ENCODE measurements around the gene C8G.

Gene C8G

DNA sequence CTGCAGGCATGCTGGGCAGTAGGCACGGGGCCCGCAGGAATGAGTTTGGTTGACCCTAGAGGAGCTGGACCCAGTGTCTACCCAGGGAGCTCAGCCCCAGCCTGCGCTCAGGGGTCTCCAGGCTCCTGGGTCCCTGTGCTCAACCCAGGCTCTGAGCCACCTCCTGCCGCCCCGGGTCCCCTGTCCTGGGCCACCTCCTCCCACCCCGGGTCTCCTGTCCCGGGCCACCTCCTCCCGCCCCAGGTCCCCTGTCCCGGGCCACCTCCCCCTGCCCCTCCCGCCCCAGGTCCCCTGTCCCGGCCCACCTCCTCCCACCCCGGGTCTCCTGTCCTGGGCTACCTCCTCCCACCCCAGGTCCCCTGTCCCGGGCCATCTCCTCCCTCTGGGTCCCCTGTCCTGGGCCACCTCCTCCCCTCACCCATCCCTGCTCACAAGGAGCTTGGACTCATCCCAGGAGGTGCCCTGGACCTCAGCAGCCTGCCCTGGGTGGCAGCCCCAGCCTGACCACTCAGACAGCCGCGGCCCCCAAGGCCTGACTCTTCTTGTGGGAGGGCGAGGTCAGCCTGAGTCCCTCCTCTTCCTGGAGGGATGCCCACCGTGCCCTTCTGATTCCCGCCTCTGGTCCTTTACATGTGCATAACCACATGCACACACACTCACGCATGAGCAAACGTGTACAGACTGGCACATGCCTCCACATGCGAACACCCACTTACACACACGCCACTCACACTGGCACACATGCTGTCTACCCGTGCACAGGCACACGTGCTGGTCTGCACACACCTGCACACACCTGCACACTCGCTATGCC lies 9.4 kb downstream of the C8G start:
- no peak for DNase-seq

DNA sequence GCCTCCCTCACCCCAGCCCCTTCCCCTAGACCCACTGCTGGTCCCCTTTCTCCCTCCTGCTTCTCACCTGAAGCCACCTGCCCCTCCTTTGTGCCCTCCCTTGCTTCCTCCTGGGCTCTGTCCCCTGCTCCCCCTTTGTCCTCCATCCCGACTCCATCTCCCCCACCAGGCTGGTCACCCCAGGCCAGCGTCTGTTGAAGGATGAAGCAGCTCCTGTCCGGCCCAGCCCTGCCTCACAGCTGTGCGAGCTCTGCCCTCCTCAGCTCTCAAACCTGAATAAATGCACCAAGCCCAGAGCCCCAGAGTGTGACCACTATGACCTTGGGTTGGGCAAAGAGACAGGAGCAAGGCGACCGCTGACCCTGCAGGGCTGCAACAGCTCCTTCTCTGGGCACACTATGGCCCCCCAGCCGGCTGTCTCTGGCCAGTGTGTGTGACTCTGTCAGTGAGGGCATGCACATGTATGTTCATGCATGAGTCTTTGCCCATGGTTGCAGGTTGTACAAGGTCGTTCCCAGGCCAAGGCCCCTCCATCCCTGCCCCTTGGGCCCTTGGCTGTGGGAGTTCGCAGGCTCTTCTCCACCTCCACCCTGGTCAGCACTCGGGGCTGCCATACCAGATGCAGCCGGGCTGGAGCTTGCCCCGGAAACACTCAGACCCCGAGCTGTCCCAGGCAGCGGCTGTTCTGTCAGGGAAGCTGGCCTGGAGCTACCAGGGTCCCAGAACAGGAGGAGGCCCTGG lies 10.3 kb downstream of the C8G start:
- DNase-seq, result no peak

GRCh38 chr9:136955943-136956335 lies 10.9 kb downstream of the C8G start:
- DNase-seq, result no peak

- no peak for DNase-seq
Observed at GRCh38 chr9:136956604-136957003, 11.6 kb downstream of the C8G start.

GRCh38 chr9:136957461-136957860 lies 12.4 kb downstream of the C8G start:
- DNase-seq, result no peak

DNA sequence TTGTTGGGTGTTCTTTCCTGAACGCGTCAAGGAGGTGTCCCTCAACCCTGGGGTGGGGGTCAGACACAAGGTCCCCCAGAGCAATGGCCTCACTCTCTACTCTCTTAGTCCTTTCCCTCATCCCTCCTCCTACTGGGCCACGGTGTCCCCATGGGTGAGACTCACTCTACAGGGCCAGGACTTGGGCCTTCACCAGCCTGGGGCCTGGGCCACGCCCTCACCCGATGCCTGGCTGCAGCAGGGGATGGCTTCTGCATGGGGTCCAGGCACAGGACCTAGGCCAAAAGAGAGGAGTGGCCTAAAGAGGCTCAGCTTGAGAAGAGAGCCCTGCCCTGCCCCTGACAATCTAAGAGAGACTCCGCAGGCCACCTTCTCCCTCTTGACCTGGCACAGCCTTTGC lies 12.9 kb downstream of the C8G start:
- no peak for DNase-seq

- no peak for DNase-seq
Observed at GRCh38 chr9:136958473-136958872, 13.4 kb downstream of the C8G start.

- DNase-seq, result no peak
Observed at GRCh38 chr9:136958898-136959850, 14.1 kb downstream of the C8G start.

DNA sequence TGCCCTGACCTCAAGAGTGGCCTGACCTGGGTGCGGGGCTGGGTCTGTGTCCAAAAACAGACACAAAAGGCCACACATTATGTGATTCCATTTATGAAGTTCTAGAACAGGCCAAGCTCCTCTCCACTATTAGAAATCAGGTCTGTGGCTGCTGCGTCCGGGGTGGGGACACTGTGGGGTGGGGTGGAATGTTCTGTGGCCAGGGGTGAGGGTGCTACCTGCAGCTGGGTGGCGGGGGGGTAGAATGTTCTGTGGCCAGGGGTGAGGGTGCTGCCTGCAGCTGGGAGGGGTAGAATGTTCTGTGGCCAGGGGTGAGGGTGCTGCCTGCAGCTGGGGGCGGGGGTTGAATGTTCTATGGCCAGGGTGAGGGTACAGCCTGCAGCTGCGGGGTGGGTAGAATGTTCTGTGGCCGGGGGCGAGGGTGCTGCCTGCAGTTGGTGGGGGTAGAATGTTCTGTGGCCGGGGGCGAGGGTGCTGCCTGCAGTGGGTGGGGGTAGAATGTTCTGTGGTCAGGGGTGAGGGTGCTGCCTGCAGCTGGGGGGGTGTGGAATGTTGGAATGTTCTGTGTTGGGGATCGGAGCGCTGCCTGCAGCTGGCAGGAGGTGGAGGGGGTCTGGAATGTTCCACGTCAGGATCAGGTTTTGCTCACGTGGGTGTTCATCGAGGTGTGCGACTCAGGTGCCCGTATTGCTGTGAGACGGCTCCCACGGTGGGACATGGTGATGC lies 15.3 kb downstream of the C8G start:
- DNase-seq, result no peak

- DNase-seq, result no peak
Observed at GRCh38 chr9:136960938-136961275, 15.9 kb downstream of the C8G start.

- no peak for DNase-seq
Observed at GRCh38 chr9:136961279-136962065, 16.4 kb downstream of the C8G start.

- no peak for DNase-seq
Observed at GRCh38 chr9:136962163-136962562, 17.1 kb downstream of the C8G start.

GRCh38 chr9:136962701-136963248 lies 17.7 kb downstream of the C8G start:
- DNase-seq, result no peak

- DNase-seq, result no peak
Observed at GRCh38 chr9:136963341-136963740, 18.3 kb downstream of the C8G start.

DNA sequence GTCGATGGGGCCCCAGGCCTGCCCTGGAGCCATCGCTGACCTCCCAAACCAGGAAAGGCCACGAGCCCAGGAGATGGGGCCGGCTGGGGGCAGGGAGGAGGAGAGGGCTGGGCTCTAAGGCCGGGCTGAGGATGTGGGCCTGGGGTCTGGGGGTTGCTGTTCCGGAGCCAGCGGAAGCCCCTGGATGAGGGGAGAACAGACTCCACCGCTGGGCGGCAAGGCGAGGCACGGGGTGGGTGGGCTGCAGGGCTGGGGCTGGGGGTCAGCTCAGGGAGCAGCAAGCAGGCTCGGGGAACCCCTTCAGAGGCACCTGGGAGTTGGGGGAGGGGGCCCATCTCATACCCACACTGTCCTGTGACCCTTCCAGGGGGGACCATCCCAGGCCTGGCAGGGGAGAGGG lies 18.7 kb downstream of the C8G start:
- no peak for DNase-seq

GRCh38 chr9:136964171-136964689 lies 19.2 kb downstream of the C8G start:
- DNase-seq, result no peak

GRCh38 chr9:136964833-136965422 lies 19.9 kb downstream of the C8G start:
- no peak for DNase-seq

DNA sequence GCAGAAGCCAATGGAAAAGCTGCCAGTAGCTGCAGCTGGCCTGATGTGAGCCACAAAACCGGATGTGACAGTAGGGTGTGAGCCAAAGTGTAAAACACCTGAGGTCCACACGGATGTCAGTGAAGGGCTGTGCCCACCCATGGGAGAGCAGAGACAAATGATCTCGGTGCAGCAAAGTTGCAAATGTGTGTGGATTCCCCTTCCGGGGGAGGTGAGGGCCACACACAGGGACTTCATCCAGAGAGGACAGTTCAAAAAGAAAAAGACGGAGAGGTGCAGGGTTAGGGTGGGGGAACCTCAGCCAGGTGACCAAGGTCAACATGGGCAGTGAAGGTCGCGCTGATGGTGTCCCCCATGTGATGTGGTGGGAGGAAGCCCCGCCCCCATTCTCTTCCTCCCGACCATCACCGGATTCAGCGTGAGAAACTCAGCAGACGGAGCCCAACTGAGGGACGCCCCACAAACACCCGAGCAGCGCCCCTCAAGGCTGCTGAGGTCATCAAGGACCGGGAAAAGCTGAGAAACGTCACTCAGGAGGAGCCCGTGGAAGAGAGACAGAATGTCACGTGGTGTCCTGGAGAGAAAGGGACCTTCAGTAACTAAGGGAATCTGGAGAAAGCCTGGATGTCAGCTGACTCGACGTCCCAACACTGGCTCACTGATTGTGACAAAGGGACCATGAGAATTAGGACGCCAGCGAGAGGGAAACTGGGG lies 20.9 kb downstream of the C8G start:
- peak; percentile 55 to 75 (median 64) for DNase-seq

DNA sequence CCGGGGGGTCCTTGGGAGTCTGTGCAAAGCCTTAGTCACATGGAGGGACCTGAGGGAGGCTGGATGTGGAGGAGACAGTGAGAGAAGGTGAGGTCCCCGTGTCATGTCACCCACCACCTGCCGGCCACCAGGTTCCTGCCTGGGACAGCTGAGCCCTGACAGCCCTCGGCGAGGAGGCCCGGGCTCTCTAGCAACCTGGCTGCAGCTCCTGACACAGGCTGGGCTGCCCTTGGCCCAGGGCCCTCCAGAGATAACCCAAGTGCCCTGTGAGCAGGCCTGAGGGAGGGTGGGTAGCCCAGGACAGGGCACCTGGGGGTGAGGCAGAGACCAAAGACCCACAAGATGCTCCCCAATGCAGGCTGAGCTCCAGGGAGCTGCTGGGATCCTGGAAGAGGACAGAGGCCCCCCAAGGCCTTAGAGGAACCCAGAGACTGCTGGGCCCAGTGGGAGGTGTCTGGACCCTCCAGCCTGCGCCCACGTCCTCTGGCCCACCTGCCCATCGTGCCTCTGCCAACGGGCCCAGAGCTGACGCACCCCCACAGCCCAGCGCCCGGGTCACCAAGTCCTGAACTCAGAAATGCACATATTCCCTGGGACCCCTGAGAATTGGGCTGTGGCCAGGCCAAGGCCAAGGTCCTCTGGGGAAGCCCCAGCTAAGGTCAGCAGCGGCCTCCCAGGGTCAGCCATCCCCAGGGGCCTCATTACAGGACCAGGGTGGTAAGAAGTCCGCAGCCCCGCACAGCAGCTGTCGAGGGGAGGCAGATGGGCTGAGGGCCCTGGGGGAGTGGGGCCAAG lies 23.5 kb downstream of the C8G start:
- no peak for DNase-seq

Data from suppressor macrophage (primary cell).